ENCODE results near the gene MED27. TPM values are rescaled to one million over a fixed set of nuclear protein-coding genes. Genes with fewer than 3 reads are reported as not detected.

Gene MED27
- total RNA-seq, 2 donors from 2014 or later: 29.8 to 37.0 TPM

GRCh38 chr9:132078699-132079356, 839 bp downstream of the MED27 start:
- no peak for TF ChIP-seq CTCF (conservative IDR thresholded peaks at IDR 0.05)
- Histone ChIP-seq H3K27me3 (ENCODE audit: control insufficient read depth, insufficient read depth, low read length, poor library complexity, severe bottlenecking) (no peaks in the 10 kb centered on the region), H3K9ac (ENCODE audit: extremely low read depth, low read length, poor library complexity, severe bottlenecking) (peak overlapping the region; percentile 72), H3K9me3 (ENCODE audit: control insufficient read depth, low read length) (no peaks in the 10 kb centered on the region), H3K27ac (ENCODE audit: low read depth, low read length) (no peak overlapping the region), H3K4me3 (ENCODE audit: low read length) (peak overlapping the region; percentile 93), H3K36me3 (ENCODE audit: control insufficient read depth, insufficient read depth, low read length) (peaks cover 29% of the 10 kb centered on the region), H3K4me1 (ENCODE audit: control insufficient read depth, insufficient read depth, low read length) (no peaks in the 10 kb centered on the region)
- no peaks in the 10 kb centered on the region for H3K9me3 Mint-ChIP-seq
- H3K27ac Mint-ChIP-seq: peak overlapping the region; percentile 87
- H3K36me3 Mint-ChIP-seq (ENCODE audit: low read depth): peaks cover 14% of the 10 kb centered on the region
- H3K4me1 Mint-ChIP-seq: peaks cover 16% of the 10 kb centered on the region
- 10% methylated on average over 7 to 12 of the region's 12 CpGs for WGBS, 2 experiments (ENCODE audit: insufficient coverage in 1 of 2, insufficient read length in 1 of 2)
- H3K27me3 Mint-ChIP-seq (ENCODE audit: insufficient read depth): no peaks in the 10 kb centered on the region
- DNase-seq: no peak
- H3K4me3 Mint-ChIP-seq: peak overlapping the region; percentile 89

- no peak overlapping the region for H3K27ac Mint-ChIP-seq
- DNase-seq: no peak
- peak overlapping the region; percentile 89 for H3K4me3 Mint-ChIP-seq
- peaks cover 29% of the 10 kb centered on the region for H3K36me3 ChIP-seq (ENCODE audit: control insufficient read depth, insufficient read depth, low read length)
- H3K9me3 ChIP-seq (ENCODE audit: control insufficient read depth, low read length): no peaks in the 10 kb centered on the region
- WGBS, 2 experiments (ENCODE audit: insufficient coverage in 1 of 2, insufficient read length in 1 of 2): 77 to 96% methylated on average over 6 to 10 of the region's 10 CpGs
- no peaks in the 10 kb centered on the region for H3K27me3 ChIP-seq (ENCODE audit: control insufficient read depth, insufficient read depth, low read length, poor library complexity, severe bottlenecking)
- no peak overlapping the region for H3K9ac ChIP-seq (ENCODE audit: extremely low read depth, low read length, poor library complexity, severe bottlenecking)
- H3K27me3 Mint-ChIP-seq (ENCODE audit: insufficient read depth): no peaks in the 10 kb centered on the region
- H3K9me3 Mint-ChIP-seq: no peaks in the 10 kb centered on the region
- H3K36me3 Mint-ChIP-seq (ENCODE audit: low read depth): peaks cover 14% of the 10 kb centered on the region
- H3K4me1 ChIP-seq (ENCODE audit: control insufficient read depth, insufficient read depth, low read length): no peaks in the 10 kb centered on the region
- peaks cover 16% of the 10 kb centered on the region for H3K4me1 Mint-ChIP-seq
- no peak for TF ChIP-seq CTCF (conservative IDR thresholded peaks at IDR 0.05)
- H3K4me3 ChIP-seq (ENCODE audit: low read length): peak overlapping the region; percentile 93
- H3K27ac ChIP-seq (ENCODE audit: low read depth, low read length): no peak overlapping the region
Measured at GRCh38 chr9:132077881-132078698, 1.6 kb downstream of the MED27 start.

- Mint-ChIP-seq H3K36me3 (ENCODE audit: low read depth) (peaks cover 30% of the 10 kb centered on the region), H3K4me3 (no peak overlapping the region), H3K27me3 (ENCODE audit: insufficient read depth) (no peaks in the 10 kb centered on the region), H3K27ac (no peak overlapping the region), H3K4me1 (peaks cover 16% of the 10 kb centered on the region), H3K9me3 (no peaks in the 10 kb centered on the region)
- no peaks in the 10 kb centered on the region for H3K9me3 ChIP-seq (ENCODE audit: control insufficient read depth, low read length)
- WGBS, 2 experiments (ENCODE audit: insufficient coverage in 1 of 2, insufficient read length in 1 of 2): 86 to 95% methylated on average over 2 of the region's 2 CpGs
- H3K4me1 ChIP-seq (ENCODE audit: control insufficient read depth, insufficient read depth, low read length): no peaks in the 10 kb centered on the region
- no peak overlapping the region for H3K4me3 ChIP-seq (ENCODE audit: low read length)
- H3K9ac ChIP-seq (ENCODE audit: extremely low read depth, low read length, poor library complexity, severe bottlenecking): no peak overlapping the region
- H3K27me3 ChIP-seq (ENCODE audit: control insufficient read depth, insufficient read depth, low read length, poor library complexity, severe bottlenecking): no peaks in the 10 kb centered on the region
- no peak overlapping the region for H3K27ac ChIP-seq (ENCODE audit: low read depth, low read length)
- DNase-seq: no peak
- H3K36me3 ChIP-seq (ENCODE audit: control insufficient read depth, insufficient read depth, low read length): peaks cover 37% of the 10 kb centered on the region
- TF ChIP-seq CTCF (conservative IDR thresholded peaks at IDR 0.05): no peak
Measured at GRCh38 chr9:132075853-132076252, 3.8 kb downstream of the MED27 start.

Data from endodermal cell (in vitro differentiated cells).